Measurements from ENCODE around the gene ZNF770.

Gene ZNF770

DNA sequence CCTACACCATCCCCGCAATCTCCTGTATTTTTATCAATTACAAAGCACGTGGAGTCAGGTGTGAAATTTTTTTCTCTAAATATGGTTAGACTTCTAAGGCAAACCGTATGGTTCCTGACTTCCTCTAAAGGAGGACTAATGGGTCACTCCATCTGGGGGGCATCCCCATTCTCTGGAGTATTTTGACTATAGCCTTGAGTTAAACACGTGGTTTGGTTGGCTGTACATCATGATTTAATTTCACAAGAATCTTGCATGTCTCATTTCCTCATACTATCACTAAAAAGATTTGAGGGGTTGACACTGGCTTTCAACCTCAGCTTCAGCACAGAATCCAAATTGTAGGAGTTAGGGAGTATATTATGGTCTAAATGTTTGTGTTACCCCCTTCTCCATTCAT lies 25.3 kb upstream of the ZNF770 start:
- Histone ChIP-seq H3K36me3 (replicated peaks; ENCODE audit: insufficient read depth, low read length) (no peaks in the 10 kb centered on the region), H3K4me1 (ENCODE audit: low read length) (no peaks in the 10 kb centered on the region), H3K4me3 (ENCODE audit: low read length) (no peak overlapping the region), H4K20me1 (ENCODE audit: insufficient read depth, low read length) (no peaks in the 10 kb centered on the region), H3K9ac (ENCODE audit: low read length) (no peak overlapping the region), H3K27ac (ENCODE audit: low read length) (no peak overlapping the region), H3F3A (ENCODE audit: insufficient read depth, low read length) (no peaks in the 10 kb centered on the region), H3K4me2 (ENCODE audit: low read depth, low read length) (no peak overlapping the region), H3K9me3 (replicated peaks; ENCODE audit: insufficient read depth, low read length) (no peaks in the 10 kb centered on the region), H3K79me2 (ENCODE audit: low read length) (no peaks in the 10 kb centered on the region), H3K9me2 (replicated peaks; ENCODE audit: insufficient read depth, low read length) (no peaks in the 10 kb centered on the region), H2AFZ (ENCODE audit: low read length) (no peak overlapping the region), H3K27me3 (replicated peaks; ENCODE audit: insufficient read depth, low read length) (no peaks in the 10 kb centered on the region)
- no peak for DNase-seq
- TF ChIP-seq, protein P1, sequence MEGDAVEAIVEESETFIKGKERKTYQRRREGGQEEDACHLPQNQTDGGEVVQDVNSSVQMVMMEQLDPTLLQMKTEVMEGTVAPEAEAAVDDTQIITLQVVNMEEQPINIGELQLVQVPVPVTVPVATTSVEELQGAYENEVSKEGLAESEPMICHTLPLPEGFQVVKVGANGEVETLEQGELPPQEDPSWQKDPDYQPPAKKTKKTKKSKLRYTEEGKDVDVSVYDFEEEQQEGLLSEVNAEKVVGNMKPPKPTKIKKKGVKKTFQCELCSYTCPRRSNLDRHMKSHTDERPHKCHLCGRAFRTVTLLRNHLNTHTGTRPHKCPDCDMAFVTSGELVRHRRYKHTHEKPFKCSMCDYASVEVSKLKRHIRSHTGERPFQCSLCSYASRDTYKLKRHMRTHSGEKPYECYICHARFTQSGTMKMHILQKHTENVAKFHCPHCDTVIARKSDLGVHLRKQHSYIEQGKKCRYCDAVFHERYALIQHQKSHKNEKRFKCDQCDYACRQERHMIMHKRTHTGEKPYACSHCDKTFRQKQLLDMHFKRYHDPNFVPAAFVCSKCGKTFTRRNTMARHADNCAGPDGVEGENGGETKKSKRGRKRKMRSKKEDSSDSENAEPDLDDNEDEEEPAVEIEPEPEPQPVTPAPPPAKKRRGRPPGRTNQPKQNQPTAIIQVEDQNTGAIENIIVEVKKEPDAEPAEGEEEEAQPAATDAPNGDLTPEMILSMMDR (IDR thresholded peaks at IDR 0.05; ENCODE audit: low read length) = no peak
- TF ChIP-seq EZH2phosphoT487 (IDR thresholded peaks at IDR 0.05; ENCODE audit: low read length) (no peak), EZH2 (optimal IDR thresholded peaks at IDR 0.05; ENCODE audit: low read depth, low read length) (no peak)

DNA sequence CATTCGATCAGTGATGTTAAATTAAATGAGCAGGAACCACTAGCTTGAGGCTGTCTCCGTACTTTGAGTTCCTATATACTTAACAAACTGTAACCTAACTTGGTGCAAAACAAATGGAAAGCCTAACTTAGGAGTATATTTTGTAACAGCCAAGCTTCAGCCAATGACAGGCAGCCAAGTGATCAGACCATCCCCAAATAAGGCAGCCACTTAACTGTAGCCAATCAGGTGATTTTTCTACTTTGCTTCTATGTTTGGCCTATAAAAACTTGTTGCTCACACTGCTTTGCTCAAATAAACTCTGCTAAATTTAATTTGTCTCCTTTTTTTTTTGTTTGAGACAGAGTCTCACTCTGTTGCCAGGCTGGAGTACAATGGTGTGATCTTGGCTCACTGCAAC lies 19.3 kb upstream of the ZNF770 start:
- H3K36me3 ChIP-seq (replicated peaks; ENCODE audit: insufficient read depth, low read length) = no peaks in the 10 kb centered on the region
- H3K27ac ChIP-seq (ENCODE audit: low read length) = no peak overlapping the region
- DNase-seq = no peak
- H4K20me1 ChIP-seq (ENCODE audit: insufficient read depth, low read length) = no peaks in the 10 kb centered on the region
- no peaks in the 10 kb centered on the region for H3K27me3 ChIP-seq (replicated peaks; ENCODE audit: insufficient read depth, low read length)
- H3F3A ChIP-seq (ENCODE audit: insufficient read depth, low read length) = no peaks in the 10 kb centered on the region
- H3K9me3 ChIP-seq (replicated peaks; ENCODE audit: insufficient read depth, low read length) = no peaks in the 10 kb centered on the region
- H3K9ac ChIP-seq (ENCODE audit: low read length) = no peak overlapping the region
- no peaks in the 10 kb centered on the region for H3K4me1 ChIP-seq (ENCODE audit: low read length)
- H3K9me2 ChIP-seq (replicated peaks; ENCODE audit: insufficient read depth, low read length) = no peaks in the 10 kb centered on the region
- TF ChIP-seq EZH2phosphoT487 (IDR thresholded peaks at IDR 0.05; ENCODE audit: low read length) (no peak), EZH2 (optimal IDR thresholded peaks at IDR 0.05; ENCODE audit: low read depth, low read length) (no peak)
- TF ChIP-seq, protein P1 (IDR thresholded peaks at IDR 0.05; ENCODE audit: low read length) = no peak
- 0 out of 2 replicates have a peak overlapping the region, but pooled peaks have one; percentile 34 for H2AFZ ChIP-seq (ENCODE audit: low read length)
- H3K4me2 ChIP-seq (ENCODE audit: low read depth, low read length) = no peak overlapping the region
- no peaks in the 10 kb centered on the region for H3K79me2 ChIP-seq (ENCODE audit: low read length)
- no peak overlapping the region for H3K4me3 ChIP-seq (ENCODE audit: low read length)

DNA sequence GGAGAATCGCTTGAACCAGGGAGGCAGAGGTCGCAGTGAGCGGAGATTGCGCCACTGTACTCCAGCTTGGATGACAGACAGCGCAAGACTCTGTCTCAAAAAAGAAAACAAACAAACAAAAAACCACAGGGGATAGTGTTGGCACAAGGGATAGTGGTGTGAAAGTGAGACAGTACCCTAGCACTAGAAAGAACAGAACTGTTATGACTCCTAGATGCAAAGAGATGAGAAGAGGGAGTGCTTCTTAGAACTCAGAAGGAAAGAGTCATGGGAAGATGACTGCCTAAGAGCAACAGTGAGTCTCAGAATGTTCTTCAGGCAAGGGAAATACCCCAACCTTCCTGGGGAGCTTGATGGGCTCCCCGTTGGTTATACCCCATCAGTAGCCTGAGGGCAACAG lies 17.8 kb upstream of the ZNF770 start:
- H3K79me2 ChIP-seq (ENCODE audit: low read length) = no peaks in the 10 kb centered on the region
- no peaks in the 10 kb centered on the region for H3F3A ChIP-seq (ENCODE audit: insufficient read depth, low read length)
- H3K27ac ChIP-seq (ENCODE audit: low read length) = no peak overlapping the region
- no peak overlapping the region for H3K4me2 ChIP-seq (ENCODE audit: low read depth, low read length)
- no peak overlapping the region for H3K4me3 ChIP-seq (ENCODE audit: low read length)
- no peaks in the 10 kb centered on the region for H3K4me1 ChIP-seq (ENCODE audit: low read length)
- H3K36me3 ChIP-seq (replicated peaks; ENCODE audit: insufficient read depth, low read length) = no peaks in the 10 kb centered on the region
- H3K9ac ChIP-seq (ENCODE audit: low read length) = no peak overlapping the region
- H3K27me3 ChIP-seq (replicated peaks; ENCODE audit: insufficient read depth, low read length) = no peaks in the 10 kb centered on the region
- no peaks in the 10 kb centered on the region for H3K9me3 ChIP-seq (replicated peaks; ENCODE audit: insufficient read depth, low read length)
- H2AFZ ChIP-seq (ENCODE audit: low read length) = no peak overlapping the region
- TF ChIP-seq, protein P1 (IDR thresholded peaks at IDR 0.05; ENCODE audit: low read length) = no peak
- TF ChIP-seq EZH2phosphoT487 (IDR thresholded peaks at IDR 0.05; ENCODE audit: low read length) (no peak), EZH2 (optimal IDR thresholded peaks at IDR 0.05; ENCODE audit: low read depth, low read length) (no peak)
- H3K9me2 ChIP-seq (replicated peaks; ENCODE audit: insufficient read depth, low read length) = no peaks in the 10 kb centered on the region
- no peaks in the 10 kb centered on the region for H4K20me1 ChIP-seq (ENCODE audit: insufficient read depth, low read length)
- DNase-seq = no peak
